Transverse colon (tissue), 4 donors: Measurements from ENCODE around the gene FLCN.

ENCODE experiments used
- CTCF ChIP-seq, 5 experiments: fragments of 200-600 bp in 3 of 5; fragments of 450-650 bp in 2 of 5; sonication (generic) in 3 of 5; IDR thresholded peaks; 1 replicate in 2 of 5; 2 replicates in 3 of 5; pipeline ENCODE4 v1.5.1; 2016 to 2017; ENCODE audit warnings: antibody characterized with exemption in 5 of 5, inconsistent platforms in 3 of 5, mild to moderate bottlenecking in 2 of 5, moderate library complexity in 1 of 5
- POLR2A ChIP-seq: fragments of 450-650 bp; IDR thresholded peaks from one replicate; pipeline ENCODE4 v1.6.1; 2016; ENCODE audit warnings: antibody characterized with exemption, mild to moderate bottlenecking, moderate library complexity
- POLR2AphosphoS5 ChIP-seq, 3 donors: sonication (generic); formaldehyde crosslinking; IDR thresholded peaks; one replicate each; pipeline ENCODE4 v1.6.1; 2016; ENCODE audit warnings: antibody characterized with exemption in 3 of 3

- TF ChIP-seq POLR2A, result no peak
- no peak for TF ChIP-seq CTCF (IDR thresholded peaks at IDR 0.05)
- TF ChIP-seq POLR2AphosphoS5 (IDR thresholded peaks at IDR 0.05), result no peak
Measured at GRCh38 chr17:17180141-17180603, 56.8 kb downstream of the FLCN start.
